IMR-90 (cell line): ENCODE data around the gene RALGAPA1. TPM values are rescaled to one million over a fixed set of nuclear protein-coding genes. Genes with fewer than 3 reads are reported as not detected.

Experiments
- ATAC-seq: fragments of 200-7000 bp; cut with Tn5 transposase; 2 replicates; pipeline ENCODE4 v1.9.1; 2020; ENCODE audit warnings: low read depth, mild to moderate bottlenecking, moderate library complexity
- BruUV-seq: library from RNA; stranded (reverse); fragments of 400-500 nt; replicated peaks from 2 replicates; lab custom pipeline; 2021; lab: Mats Ljungman, UMichigan
- CTCF ChIA-PET: fragments of 300-600 bp; formaldehyde crosslinking; extraction: SDS; loops from one replicate; lab custom pipeline; 2021; ENCODE audit warnings: antibody characterized with exemption; lab: Yijun Ruan, JAX
- POLR2A ChIA-PET: fragments of 300-600 bp; sonication (Branson Sonifier 250); formaldehyde crosslinking; loops from one replicate; lab custom pipeline; 2022; ENCODE audit warnings: antibody characterized with exemption; ENCODE audit not compliant: unreplicated experiment; lab: Charles Lee
- DNase-seq: peaks from one replicate; pipeline ENCODE4 v3.0.0; 2013
- H2AFZ ChIP-seq: replicated peaks from 2 replicates; pipeline ENCODE3; 2013; ENCODE audit warnings: low read length, mild to moderate bottlenecking; ENCODE audit not compliant: poor library complexity
- H2AK5ac ChIP-seq: 2 replicates; pipeline ENCODE4 v1.6.1; 2013; ENCODE audit warnings: low read depth, low read length, inconsistent platforms
- H2AK9ac ChIP-seq: replicated peaks from 2 replicates; pipeline ENCODE3; 2013; ENCODE audit warnings: mild to moderate bottlenecking, low read depth, low read length, moderate library complexity; ENCODE audit not compliant: poor library complexity
- H2BK120ac ChIP-seq: 2 replicates; pipeline ENCODE4 v1.6.1; 2013; ENCODE audit warnings: low read depth, low read length, inconsistent platforms
- H2BK15ac ChIP-seq: 3 replicates; pipeline ENCODE4 v1.6.1; 2013; ENCODE audit warnings: low read depth, low read length, inconsistent platforms
- H2BK20ac ChIP-seq: 2 replicates; pipeline ENCODE4 v1.6.1; 2013; ENCODE audit warnings: low read depth, mild to moderate bottlenecking, inconsistent platforms, low read length, moderate library complexity
- H2BK5ac ChIP-seq: 2 replicates; pipeline ENCODE4 v1.6.1; 2013; ENCODE audit warnings: mild to moderate bottlenecking, low read depth, low read length, inconsistent platforms; ENCODE audit not compliant: poor library complexity, severe bottlenecking
- H3K14ac ChIP-seq: replicated peaks from 2 replicates; pipeline ENCODE4 v1.6.1; 2013; ENCODE audit warnings: low read depth, low read length, inconsistent platforms
- H3K18ac ChIP-seq: 2 replicates; pipeline ENCODE4 v1.6.1; 2013; ENCODE audit warnings: low read depth, low read length, control low read depth
- H3K23ac ChIP-seq: 2 replicates; pipeline ENCODE4 v1.6.1; 2013; ENCODE audit warnings: low read depth, low read length, inconsistent platforms
- H3K27ac ChIP-seq: 2 replicates; pipeline ENCODE4 v1.5.1; 2013; ENCODE audit warnings: mild to moderate bottlenecking, control low read depth, low read length; ENCODE audit not compliant: insufficient read depth
- H3K27me3 ChIP-seq: 2 replicates; pipeline ENCODE4 v1.6.1; 2013; ENCODE audit warnings: low read length; ENCODE audit not compliant: control insufficient read depth, insufficient read depth
- H3K36me3 ChIP-seq: 2 replicates; pipeline ENCODE4 v1.6.1; 2013; ENCODE audit warnings: low read length, mixed read lengths; ENCODE audit not compliant: control insufficient read depth, insufficient read depth
- H3K4ac ChIP-seq: 2 replicates; pipeline ENCODE4 v1.6.1; 2013; ENCODE audit warnings: low read depth, low read length, inconsistent platforms
- H3K4me1 ChIP-seq: 2 replicates; pipeline ENCODE4 v1.6.1; 2013; ENCODE audit warnings: low read length, mixed read lengths; ENCODE audit not compliant: control insufficient read depth, insufficient read depth
- H3K4me2 ChIP-seq: 2 replicates; pipeline ENCODE4 v1.6.1; 2013; ENCODE audit warnings: low read depth, mild to moderate bottlenecking, control low read depth, low read length, moderate library complexity
- H3K4me3 ChIP-seq: 2 replicates; pipeline ENCODE4 v1.5.1; 2013; ENCODE audit warnings: low read depth, mild to moderate bottlenecking, control low read depth, low read length, moderate library complexity; ENCODE audit not compliant: insufficient read depth
- H3K56ac ChIP-seq: 2 replicates; pipeline ENCODE4 v1.6.1; 2013; ENCODE audit warnings: low read length, inconsistent platforms; ENCODE audit not compliant: insufficient read depth; ENCODE audit errors: extremely low read depth
- H3K79me1 ChIP-seq, 2 experiments: 2 replicates each; pipeline ENCODE4 v1.6.1; 2013; ENCODE audit warnings: low read length in 2 of 2, inconsistent platforms in 1 of 2, low read depth in 1 of 2
- H3K9ac ChIP-seq: 2 replicates; pipeline ENCODE4 v1.6.1; 2013; ENCODE audit warnings: low read depth, low read length, control low read depth
- H3K9me1 ChIP-seq: 2 replicates; pipeline ENCODE4 v1.6.1; 2013; ENCODE audit warnings: low read length, inconsistent platforms; ENCODE audit not compliant: insufficient read depth
- H3K9me3 ChIP-seq: 2 replicates; pipeline ENCODE4 v1.6.1; 2013; ENCODE audit warnings: low read length; ENCODE audit not compliant: control insufficient read depth, insufficient read depth
- H4K20me1 ChIP-seq: 2 replicates; pipeline ENCODE4 v1.6.1; 2013; ENCODE audit warnings: low read length, inconsistent platforms; ENCODE audit not compliant: insufficient read depth
- H4K5ac ChIP-seq: 2 replicates; pipeline ENCODE4 v1.6.1; 2013; ENCODE audit warnings: mild to moderate bottlenecking, low read depth, low read length, control low read depth
- H4K8ac ChIP-seq, 2 experiments: 2 replicates each; pipeline ENCODE4 v1.6.1; 2013; ENCODE audit warnings: low read depth in 2 of 2, low read length in 2 of 2, control low read depth in 1 of 2, inconsistent platforms in 1 of 2
- H4K91ac ChIP-seq: 2 replicates; pipeline ENCODE4 v1.6.1; 2013; ENCODE audit warnings: low read depth, low read length, inconsistent platforms; ENCODE audit not compliant: insufficient read depth
- CEBPB ChIP-seq: IDR thresholded peaks from 2 replicates; pipeline ENCODE4 v1.6.1; 2012; ENCODE audit warnings: low read depth, low read length, improper control_type of control experiment
- FOS ChIP-seq: fragments of 150-350 bp; IDR thresholded peaks from 2 replicates; pipeline ENCODE4 v1.6.1; 2016; ENCODE audit warnings: low read depth, low read length
- MAZ ChIP-seq: IDR thresholded peaks from 2 replicates; pipeline ENCODE4 v1.6.1; 2012; ENCODE audit warnings: low read depth, mild to moderate bottlenecking, low read length, improper control_type of control experiment, moderate library complexity, borderline replicate concordance
- MXI1 ChIP-seq: IDR thresholded peaks from 2 replicates; pipeline ENCODE4 v1.6.1; 2012; ENCODE audit warnings: low read depth, mild to moderate bottlenecking, low read length, moderate library complexity, borderline replicate concordance
- NFE2L2 ChIP-seq: fragments of 150-350 bp; IDR thresholded peaks from 2 replicates; pipeline ENCODE4 v1.6.1; 2016; ENCODE audit warnings: low read depth, mild to moderate bottlenecking, low read length
- POLR2A ChIP-seq: IDR thresholded peaks from 2 replicates; pipeline ENCODE4 v1.6.1; 2012; ENCODE audit warnings: mild to moderate bottlenecking, low read depth, low read length
- RAD21 ChIP-seq: IDR thresholded peaks from 2 replicates; pipeline ENCODE4 v1.6.1; 2012; ENCODE audit warnings: low read length, improper control_type of control experiment
- SMC3 ChIP-seq: fragments of 150-350 bp; IDR thresholded peaks from 2 replicates; pipeline ENCODE4 v1.6.1; 2016; ENCODE audit warnings: low read depth, mild to moderate bottlenecking, antibody characterized with exemption, low read length, moderate library complexity
- WGBS, 2 experiments: methylation state at CpG; one replicate each; pipeline versions ENCODE4 v1.1.5 to v1.1.7; 2013; ENCODE audit warnings: missing lambda C conversion rate in 2 of 2; ENCODE audit not compliant: insufficient read length in 1 of 2; ENCODE audit errors: extremely low coverage in 2 of 2; 5-methylcytosine and 5-hydroxymethylcytosine counted together
- dilution Hi-C: fragments of 300-500 bp; cut with HindIII; formaldehyde crosslinking; loops from one replicate; pipeline ENCODE4 v1.14.3; 2018; ENCODE audit warnings: low sequenced_read_pairs; ENCODE audit not compliant: unreplicated experiment
- in situ Hi-C: fragments of 300-500 bp; cut with MboI; formaldehyde crosslinking; loops from 3 replicates; pipeline ENCODE4 v1.14.3; 2019; ENCODE audit warnings: low sequenced_read_pairs, inconsistent platforms, mixed read lengths
- intact Hi-C: fragments of 100-400 bp; cut with micrococcal nuclease; formaldehyde crosslinking; loops from 2 replicates; pipeline ENCODE4 v1.10.0; 2022
- polyA plus RNA-seq, 3 experiments: library from polyadenylated mRNA; depleted of rRNA; stranded (reverse); fragments of >200 nt; gene quantifications; 2 replicates each; pipeline ENCODE4 v1.2.3, GENCODE V29; 2012; ENCODE audit warnings: low replicate concordance in 1 of 3
- total RNA-seq: library from RNA; depleted of rRNA; stranded (reverse); fragments of >200 nt; gene quantifications from 2 replicates; pipeline ENCODE4 v1.2.3, GENCODE V29; 2012
- TF ChIP-seq, protein P1 (sequence below): fragments of 150-350 bp; IDR thresholded peaks from 2 replicates; pipeline ENCODE4 v1.6.1; 2016; ENCODE audit warnings: low read depth, mild to moderate bottlenecking, low read length, moderate library complexity, borderline replicate concordance

The RALGAPA1 gene
- total and polyA plus RNA-seq, 2 of the 4 experiments (the other 2 are of a cell fraction), result 5.1 to 25.6 TPM

- H3K79me1 ChIP-seq, result no peaks in the 10 kb centered on the region
- CTCF ChIA-PET, result no interaction called here
- no TSS peak for BruUV-seq
- no peak for DNase-seq
- H3K23ac ChIP-seq, result no peak overlapping the region
- WGBS, 2 experiments, result no CpG with 5 or more reads among the region's 3 CpGs
- no peak overlapping the region for H3K56ac ChIP-seq
- H3K18ac ChIP-seq, result no peak overlapping the region
- H2AFZ ChIP-seq, result no peak overlapping the region
- no peak overlapping the region for H3K4ac ChIP-seq
- no peak for ATAC-seq
- H3K9me3 ChIP-seq, result no peaks in the 10 kb centered on the region
- no peaks in the 10 kb centered on the region for H3K9me1 ChIP-seq
- H3K36me3 ChIP-seq, result peaks cover 3% of the 10 kb centered on the region; the same call in 1 of the 2 replicates
- no peak overlapping the region for H2BK5ac ChIP-seq
- H2AK9ac ChIP-seq, result no peak overlapping the region
- no peak overlapping the region for H4K91ac ChIP-seq
- H3K4me3 ChIP-seq, result no peak overlapping the region
- no peak overlapping the region for H2AK5ac ChIP-seq
- H3K4me1 ChIP-seq, result no peaks in the 10 kb centered on the region
- POLR2A ChIA-PET, result no interaction called here
- H3K9ac ChIP-seq, result no peak overlapping the region
- no peak overlapping the region for H2BK15ac ChIP-seq
- no peaks in the 10 kb centered on the region for H4K20me1 ChIP-seq
- no peak for TF ChIP-seq SMC3
- no peak for TF ChIP-seq MXI1
- TF ChIP-seq POLR2A, result no peak
- no peak for TF ChIP-seq MAZ
- TF ChIP-seq NFE2L2, result no peak
- no peak for TF ChIP-seq FOS
- no peak for TF ChIP-seq CEBPB
- TF ChIP-seq, protein P1, sequence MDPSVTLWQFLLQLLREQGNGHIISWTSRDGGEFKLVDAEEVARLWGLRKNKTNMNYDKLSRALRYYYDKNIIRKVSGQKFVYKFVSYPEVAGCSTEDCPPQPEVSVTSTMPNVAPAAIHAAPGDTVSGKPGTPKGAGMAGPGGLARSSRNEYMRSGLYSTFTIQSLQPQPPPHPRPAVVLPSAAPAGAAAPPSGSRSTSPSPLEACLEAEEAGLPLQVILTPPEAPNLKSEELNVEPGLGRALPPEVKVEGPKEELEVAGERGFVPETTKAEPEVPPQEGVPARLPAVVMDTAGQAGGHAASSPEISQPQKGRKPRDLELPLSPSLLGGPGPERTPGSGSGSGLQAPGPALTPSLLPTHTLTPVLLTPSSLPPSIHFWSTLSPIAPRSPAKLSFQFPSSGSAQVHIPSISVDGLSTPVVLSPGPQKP, result no peak
- TF ChIP-seq RAD21, result no peak
- H3K14ac ChIP-seq, result no peak overlapping the region
- H3K27me3 ChIP-seq, result no peaks in the 10 kb centered on the region
- H4K5ac ChIP-seq, result no peak overlapping the region
- in situ Hi-C loops, result no loop called here
- H3K4me2 ChIP-seq, result no peak overlapping the region
- no peak overlapping the region for H2BK20ac ChIP-seq
- dilution Hi-C loops, result no loop called here
- H2BK120ac ChIP-seq, result no peak overlapping the region
- no peak overlapping the region for H4K8ac ChIP-seq
- H3K27ac ChIP-seq, result no peak overlapping the region
- intact Hi-C loops, result no loop called here
These were observed 201.7 kb downstream of the RALGAPA1 start for GRCh38 chr14:35607380-35607779.
